KOPT-K1 (cell line): ENCODE results near the gene CNOT9.

Source experiments
- H3K27ac ChIP-seq: fragments of 200-600 bp; sonication (generic); 2 replicates; pipeline ENCODE4 v1.5.1; 2016; ENCODE audit warnings: antibody characterized with exemption, mild to moderate bottlenecking, low read depth, low read length; ENCODE audit not compliant: poor library complexity, severe bottlenecking
- H3K36me3 ChIP-seq: fragments of 200-600 bp; sonication (generic); 2 replicates; pipeline ENCODE4 v1.5.1; 2017; ENCODE audit warnings: antibody characterized with exemption, mild to moderate bottlenecking, low read length, moderate library complexity; ENCODE audit not compliant: insufficient read depth
- H3K9me3 ChIP-seq: fragments of 200-600 bp; sonication (generic); 2 replicates; pipeline ENCODE4 v1.5.1; 2017; ENCODE audit warnings: antibody characterized with exemption, low read length, mild to moderate bottlenecking; ENCODE audit not compliant: insufficient read depth, poor library complexity, severe bottlenecking

Gene CNOT9

DNA sequence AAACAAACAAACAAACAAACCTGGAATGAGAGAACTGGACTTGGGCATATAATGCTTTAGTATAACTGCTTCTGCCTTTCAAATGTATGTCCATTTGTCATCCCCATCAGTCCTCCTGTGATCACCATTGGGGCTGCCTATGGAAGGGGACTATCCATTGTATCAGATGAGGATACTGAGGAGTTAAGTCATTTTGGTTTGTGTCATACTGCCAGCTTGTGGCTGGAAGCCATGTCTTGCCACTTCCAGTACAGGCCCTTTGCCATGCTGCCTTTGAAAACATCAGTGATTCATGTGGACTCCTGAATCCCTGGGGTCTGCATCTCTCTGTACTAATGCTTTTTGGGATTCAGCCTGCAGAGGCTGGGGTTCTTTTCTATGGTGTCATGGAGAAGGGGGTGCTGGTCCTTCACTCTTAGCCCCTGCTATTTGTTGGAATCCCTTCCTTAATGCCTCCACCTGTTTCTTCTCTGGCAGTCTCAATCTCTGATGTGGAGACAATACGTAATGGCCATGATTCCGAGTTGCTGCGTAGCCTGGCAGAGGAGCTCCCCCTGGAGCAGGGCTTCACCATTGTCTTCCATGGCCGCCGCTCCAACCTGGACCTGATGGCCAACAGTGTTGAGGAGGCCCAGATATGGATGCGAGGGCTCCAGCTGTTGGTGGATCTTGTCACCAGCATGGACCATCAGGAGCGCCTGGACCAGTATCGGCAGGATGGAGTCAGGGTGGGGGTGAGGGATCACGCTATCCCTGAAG is 49.6 kb downstream of the CNOT9 start:
- H3K27ac ChIP-seq = no peak overlapping the region
- H3K36me3 ChIP-seq = no peaks in the 10 kb centered on the region
- no peaks in the 10 kb centered on the region for H3K9me3 ChIP-seq

DNA sequence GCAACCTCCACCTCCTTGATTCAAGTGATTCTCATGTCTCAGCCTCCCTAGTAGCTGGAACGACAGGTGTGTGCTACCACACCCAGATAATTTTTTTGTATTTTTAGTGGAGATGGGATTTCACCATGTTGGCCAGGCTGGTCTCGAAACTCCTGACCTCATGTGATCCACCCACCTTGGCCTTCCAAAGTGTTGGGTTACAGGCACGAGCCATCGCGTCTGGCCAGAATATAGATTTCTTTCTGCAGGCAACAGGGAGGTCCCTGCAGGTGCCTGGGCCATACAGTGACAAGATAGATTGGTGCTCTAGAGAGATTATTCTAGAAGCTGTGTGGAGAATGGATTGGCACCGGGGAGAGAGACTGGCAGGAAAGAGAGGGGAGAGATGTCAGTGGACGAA is 52.4 kb downstream of the CNOT9 start:
- Histone ChIP-seq H3K9me3 (no peaks in the 10 kb centered on the region), H3K36me3 (no peaks in the 10 kb centered on the region), H3K27ac (no peak overlapping the region)

DNA sequence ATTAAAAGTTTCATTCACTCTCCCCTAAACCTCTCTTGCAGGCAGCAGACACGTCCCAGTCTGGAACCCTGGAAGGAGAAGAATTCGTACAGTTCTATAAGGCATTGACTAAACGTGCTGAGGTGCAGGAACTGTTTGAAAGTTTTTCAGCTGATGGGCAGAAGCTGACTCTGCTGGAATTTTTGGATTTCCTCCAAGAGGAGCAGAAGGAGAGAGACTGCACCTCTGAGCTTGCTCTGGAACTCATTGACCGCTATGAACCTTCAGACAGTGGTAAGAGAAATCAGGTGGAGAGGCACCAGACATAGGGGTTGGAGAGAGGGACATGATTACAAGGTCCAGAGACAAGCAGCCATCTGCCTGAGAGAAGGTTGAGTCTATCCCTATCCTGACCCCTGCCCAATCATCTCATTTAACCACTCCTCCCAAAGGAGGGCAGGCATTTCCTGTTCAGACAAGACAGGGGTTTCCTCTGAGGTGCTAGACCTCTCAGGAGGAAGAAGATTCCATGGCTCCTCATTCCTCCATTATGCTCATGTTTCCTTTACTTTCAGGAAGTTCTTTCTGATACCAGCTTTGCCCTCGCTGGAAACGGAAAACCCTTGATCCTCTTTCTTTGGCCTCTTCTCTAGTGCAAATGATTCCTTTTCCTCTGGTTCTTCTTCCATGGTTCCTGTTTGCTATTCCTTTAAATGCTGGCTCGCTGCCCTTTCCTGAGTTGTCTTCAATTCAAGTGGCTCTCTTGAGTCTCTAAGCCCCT is 54.1 kb downstream of the CNOT9 start:
- Histone ChIP-seq H3K27ac (no peak overlapping the region), H3K9me3 (no peaks in the 10 kb centered on the region), H3K36me3 (no peaks in the 10 kb centered on the region)

DNA sequence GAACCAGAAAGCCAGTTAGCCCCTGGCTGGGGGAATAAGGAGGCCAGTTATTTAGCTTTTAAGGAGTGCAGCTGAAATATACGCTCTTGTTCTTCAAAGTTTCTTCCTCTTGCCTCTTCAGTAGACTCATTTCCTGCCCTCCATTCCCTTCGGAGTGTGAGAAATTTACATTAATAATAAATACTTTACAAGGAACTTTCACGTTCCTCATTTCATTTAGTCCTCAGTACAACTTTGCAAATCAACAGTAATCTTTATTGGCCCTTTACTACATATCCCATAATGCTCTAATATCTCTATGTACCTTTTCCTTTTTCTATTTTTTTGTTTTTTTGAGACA is 54.7 kb downstream of the CNOT9 start:
- Histone ChIP-seq H3K9me3 (no peaks in the 10 kb centered on the region), H3K27ac (no peak overlapping the region), H3K36me3 (no peaks in the 10 kb centered on the region)

DNA sequence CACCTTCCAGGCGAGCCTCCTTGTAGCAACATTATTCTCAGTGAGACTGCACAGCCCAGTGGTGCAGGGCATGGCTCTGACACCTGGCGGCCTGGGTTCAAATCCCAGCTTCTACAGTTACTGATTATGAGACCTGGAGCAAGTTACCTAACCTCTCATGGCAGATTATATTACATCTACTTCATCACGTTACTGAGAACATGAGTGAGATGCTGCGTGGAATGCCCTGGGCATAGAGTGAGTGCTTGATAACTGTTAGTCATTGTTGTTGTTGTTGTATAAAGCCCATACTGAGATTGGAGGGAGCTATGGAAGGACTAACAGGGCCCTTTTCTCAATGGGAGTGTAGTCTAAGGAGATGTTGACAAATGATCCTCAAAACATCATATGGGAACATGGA is 57.7 kb downstream of the CNOT9 start:
- no peaks in the 10 kb centered on the region for H3K9me3 ChIP-seq
- H3K27ac ChIP-seq = no peak overlapping the region
- H3K36me3 ChIP-seq = no peaks in the 10 kb centered on the region

DNA sequence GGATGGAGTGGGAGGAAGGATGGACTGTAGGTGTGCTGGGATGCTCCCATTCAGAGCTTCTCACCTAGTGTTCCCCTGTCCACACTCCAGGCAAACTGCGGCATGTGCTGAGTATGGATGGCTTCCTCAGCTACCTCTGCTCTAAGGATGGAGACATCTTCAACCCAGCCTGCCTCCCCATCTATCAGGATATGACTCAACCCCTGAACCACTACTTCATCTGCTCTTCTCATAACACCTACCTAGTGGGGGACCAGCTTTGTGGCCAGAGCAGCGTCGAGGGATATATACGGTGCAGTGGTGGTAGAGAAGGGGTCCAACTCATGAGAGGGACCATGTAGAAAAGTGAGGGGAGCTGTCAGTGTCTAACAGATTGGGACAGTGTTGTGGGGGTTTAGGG is 59.3 kb downstream of the CNOT9 start:
- Histone ChIP-seq H3K36me3 (no peaks in the 10 kb centered on the region), H3K27ac (no peak overlapping the region), H3K9me3 (no peaks in the 10 kb centered on the region)

DNA sequence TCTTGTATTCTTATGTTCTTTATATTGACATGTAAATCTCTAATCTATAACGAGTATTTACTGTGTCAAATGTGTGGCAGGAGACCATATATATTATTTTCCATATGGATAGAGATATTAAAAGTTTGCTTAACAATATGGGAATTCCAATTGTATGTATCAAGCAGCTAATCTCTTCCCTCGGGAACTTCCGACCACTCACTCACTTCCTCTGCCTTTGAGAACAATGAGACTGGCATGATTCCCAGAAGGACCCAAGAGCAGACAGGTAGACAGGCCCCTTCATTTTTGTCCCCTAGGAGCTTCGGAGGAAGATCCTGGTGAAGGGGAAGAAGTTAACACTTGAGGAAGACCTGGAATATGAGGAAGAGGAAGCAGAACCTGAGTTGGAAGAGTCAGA is 63.2 kb downstream of the CNOT9 start:
- Histone ChIP-seq H3K36me3 (peaks cover 37% of the 10 kb centered on the region), H3K9me3 (no peaks in the 10 kb centered on the region), H3K27ac (no peak overlapping the region)

DNA sequence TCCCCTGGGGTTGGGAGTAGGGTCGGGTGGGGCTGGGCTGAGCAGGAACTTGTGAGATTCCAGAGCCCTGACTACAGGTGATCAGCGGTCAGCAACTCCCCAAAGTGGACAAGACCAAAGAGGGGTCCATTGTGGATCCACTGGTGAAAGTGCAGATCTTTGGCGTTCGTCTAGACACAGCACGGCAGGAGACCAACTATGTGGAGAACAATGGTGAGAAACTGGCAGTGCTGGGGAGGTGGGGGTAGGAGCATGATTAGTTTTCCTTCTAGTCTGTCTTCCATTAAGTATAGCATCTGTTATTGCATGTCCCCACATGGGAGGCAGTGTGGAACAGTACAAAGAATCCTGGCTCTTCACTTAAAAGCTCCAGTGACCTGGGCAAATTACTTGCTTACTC is 67.1 kb downstream of the CNOT9 start:
- Histone ChIP-seq H3K9me3 (no peaks in the 10 kb centered on the region), H3K27ac (no peak overlapping the region), H3K36me3 (peaks cover 76% of the 10 kb centered on the region)

DNA sequence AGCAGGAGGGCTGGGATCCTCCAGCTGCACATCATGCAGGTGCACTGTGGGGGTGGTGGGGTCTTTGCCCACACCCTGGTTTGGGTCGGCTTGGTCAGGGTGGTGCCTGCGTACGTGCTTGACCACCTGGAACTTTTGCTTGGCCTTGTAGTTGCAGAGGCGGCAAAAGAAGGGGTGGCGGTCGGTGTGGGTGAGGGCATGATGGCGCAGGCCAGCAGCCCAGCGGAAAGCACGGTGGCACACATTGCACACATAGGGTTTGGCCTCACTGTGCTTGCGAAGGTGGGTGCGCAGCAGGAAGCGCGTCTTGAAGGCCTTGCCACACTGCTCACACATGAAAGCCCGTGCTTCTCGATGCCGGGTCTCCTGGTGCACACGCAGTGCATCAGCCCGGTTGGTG is 69.7 kb downstream of the CNOT9 start:
- no peaks in the 10 kb centered on the region for H3K9me3 ChIP-seq
- peaks cover 98% of the 10 kb centered on the region for H3K36me3 ChIP-seq

DNA sequence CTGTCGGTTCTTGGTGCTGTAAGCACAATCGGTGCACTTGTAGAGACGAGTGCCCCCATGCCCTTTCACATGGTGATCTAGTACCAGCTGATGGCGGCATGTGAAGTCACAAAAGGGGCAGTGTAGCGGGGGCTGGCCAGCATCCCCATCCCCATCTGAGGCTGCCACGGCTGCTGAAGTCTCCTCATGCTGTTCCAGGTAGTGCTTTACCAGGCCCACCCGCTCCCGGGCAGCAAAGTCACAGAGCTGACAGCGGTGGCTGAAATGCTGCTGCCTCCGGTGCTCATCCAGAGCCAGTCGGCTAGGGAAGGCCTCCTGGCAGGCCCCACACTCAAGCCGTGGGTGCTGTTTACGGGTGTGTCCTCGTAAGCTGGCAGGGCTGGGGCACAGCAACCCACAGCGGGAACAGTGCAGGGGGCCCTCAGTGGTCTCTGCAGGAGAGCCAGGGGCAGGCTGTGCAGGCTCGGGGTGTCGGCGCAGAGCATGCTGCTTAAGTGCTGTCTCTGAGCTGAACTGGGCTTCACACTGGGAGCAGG is 73.5 kb downstream of the CNOT9 start:
- Histone ChIP-seq H3K27ac (no peak overlapping the region), H3K9me3 (no peaks in the 10 kb centered on the region), H3K36me3 (peaks cover 98% of the 10 kb centered on the region)

More for the DNA sequence above, 69.7 kb downstream of the CNOT9 start:
- no peak overlapping the region for H3K27ac ChIP-seq

DNA sequence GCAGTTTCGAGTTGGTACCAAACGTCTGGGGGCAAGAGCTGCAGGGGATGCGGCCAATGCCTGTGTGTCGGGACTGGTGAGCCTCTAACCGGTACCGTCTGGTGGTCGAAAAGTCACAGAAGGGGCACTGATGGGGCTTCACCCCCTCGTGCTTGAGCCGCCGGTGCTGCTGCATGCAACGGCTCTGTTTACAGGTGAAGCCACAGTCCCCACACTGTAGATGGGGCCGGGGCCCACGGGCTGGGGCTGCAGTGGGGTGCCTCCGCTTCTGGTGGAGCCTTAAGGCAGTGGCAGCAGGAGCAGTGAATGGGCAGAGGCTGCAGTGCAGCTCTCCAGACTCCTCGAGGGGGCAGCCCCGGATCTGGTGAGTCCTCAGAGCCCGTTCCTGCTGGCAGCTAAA is 74.1 kb downstream of the CNOT9 start:
- Histone ChIP-seq H3K36me3 (peaks cover 98% of the 10 kb centered on the region), H3K27ac (no peak overlapping the region), H3K9me3 (no peaks in the 10 kb centered on the region)

DNA sequence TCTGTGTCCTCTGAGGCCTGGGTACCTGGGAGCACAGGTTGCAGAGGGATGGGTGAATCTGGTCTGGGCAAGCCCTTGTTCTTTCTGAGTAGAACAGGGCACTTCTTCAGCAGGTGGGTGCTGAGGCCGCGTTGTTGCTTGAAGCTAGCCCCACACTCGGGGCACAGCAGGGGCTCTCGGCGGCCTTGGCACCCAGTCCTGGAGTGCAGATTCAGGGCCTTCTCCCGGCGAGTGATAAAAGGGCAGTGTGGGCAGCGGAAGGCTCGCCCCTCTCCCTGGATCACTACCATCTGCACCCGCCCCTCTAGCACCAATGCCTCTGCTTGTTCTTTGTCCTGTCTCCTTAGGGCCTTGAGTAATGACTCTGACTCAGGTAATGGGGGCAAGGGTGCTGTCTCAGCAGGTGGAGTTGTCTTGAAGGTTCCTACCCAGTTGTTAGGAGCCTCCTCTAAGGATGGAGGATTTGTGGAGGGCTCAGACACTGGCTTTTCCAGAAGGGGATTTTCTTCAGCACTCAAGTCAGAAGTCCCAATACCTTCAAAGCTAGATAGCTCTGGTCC is 75.2 kb downstream of the CNOT9 start:
- peaks cover 98% of the 10 kb centered on the region for H3K36me3 ChIP-seq
- no peak overlapping the region for H3K27ac ChIP-seq
- H3K9me3 ChIP-seq = no peaks in the 10 kb centered on the region

DNA sequence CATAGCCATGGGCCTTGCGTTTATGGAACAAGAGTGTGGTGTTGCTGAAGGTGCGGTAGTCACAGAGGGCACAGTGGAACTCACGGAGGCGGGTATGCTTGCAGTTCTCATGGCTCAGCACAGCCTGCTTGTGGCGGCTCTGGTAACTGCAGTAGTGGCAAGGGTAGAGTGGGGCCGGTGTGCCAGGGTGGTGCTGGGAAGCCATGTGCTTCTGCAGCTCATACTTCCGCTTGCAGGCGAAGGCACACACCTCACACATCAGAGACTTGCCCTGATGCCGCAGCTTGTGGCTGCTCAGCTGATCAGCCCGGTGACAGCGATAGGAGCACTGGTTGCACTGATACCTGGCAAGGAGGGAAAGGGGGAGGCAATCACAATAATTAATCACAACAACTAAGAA is 76.1 kb downstream of the CNOT9 start:
- Histone ChIP-seq H3K27ac (no peak overlapping the region), H3K9me3 (no peaks in the 10 kb centered on the region), H3K36me3 (peaks cover 98% of the 10 kb centered on the region)

DNA sequence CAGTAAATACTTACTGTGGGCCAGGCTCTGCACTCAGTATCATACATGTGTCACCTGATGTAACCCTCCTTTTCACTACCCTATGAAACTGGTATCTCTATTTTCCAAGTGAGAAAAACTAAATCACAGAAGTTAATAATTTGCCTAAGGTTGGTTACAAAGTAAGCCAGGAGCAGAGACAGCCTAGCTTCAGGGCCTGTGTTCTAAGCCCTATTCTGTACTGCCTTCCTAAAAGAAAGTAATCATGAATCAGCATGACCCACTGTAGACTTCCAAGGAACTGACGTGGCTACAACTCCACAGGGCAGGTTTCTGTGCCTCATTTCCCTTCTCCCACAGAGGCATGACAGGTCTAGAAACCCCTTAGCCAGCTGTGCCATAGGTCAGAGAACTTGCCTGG is 76.5 kb downstream of the CNOT9 start:
- Histone ChIP-seq H3K27ac (no peak overlapping the region), H3K9me3 (no peaks in the 10 kb centered on the region), H3K36me3 (peaks cover 98% of the 10 kb centered on the region)
